Uterus (tissue), 4 donors: Measurements from ENCODE around the gene ADAMTS15. TPM values are rescaled to one million over a fixed set of nuclear protein-coding genes. Genes with fewer than 3 reads are reported as not detected.
A peak's percentile ranks its signal among the peaks of the same experiment; 100 is the strongest.

Experiments
- DNase-seq, 2 donors: peaks; one replicate each; pipeline ENCODE4 v3.0.0-alpha.2; 2019 to 2020
- H3K27ac ChIP-seq, 2 donors: fragments of 200-600 bp; sonication (generic); 1 replicate in 1 of 2; 2 replicates in 1 of 2; pipeline ENCODE4 v1.5.1; 2016 to 2018
- H3K27me3 ChIP-seq, 2 donors: fragments of 200-600 bp; sonication (generic); one replicate each; pipeline ENCODE4 v1.5.1; 2018 to 2019; ENCODE audit warnings: control low read depth in 1 of 2
- H3K36me3 ChIP-seq, 2 donors: fragments of 200-600 bp; sonication (generic); one replicate each; pipeline ENCODE4 v1.5.1; 2019; ENCODE audit warnings: control low read depth in 1 of 2
- H3K4me1 ChIP-seq, 2 donors: fragments of 200-600 bp; sonication (generic); one replicate each; pipeline ENCODE4 v1.5.1; 2018 to 2019; ENCODE audit warnings: control low read depth in 1 of 2
- H3K4me3 ChIP-seq, 2 donors: fragments of 200-600 bp; sonication (generic); 1 replicate in 1 of 2; 2 replicates in 1 of 2; pipeline ENCODE4 v1.5.1; 2018 to 2019; ENCODE audit warnings: mild to moderate bottlenecking in 1 of 2
- H3K9me3 ChIP-seq, 2 donors: fragments of 200-600 bp; sonication (generic); one replicate each; pipeline ENCODE4 v1.5.1; 2019; ENCODE audit warnings: control low read depth in 1 of 2
- POLR2A ChIP-seq, 2 donors: fragments of 450-650 bp; IDR thresholded peaks; one replicate each; pipeline ENCODE4 v1.6.1; 2016; ENCODE audit warnings: antibody characterized with exemption in 2 of 2, mild to moderate bottlenecking in 1 of 2, moderate library complexity in 1 of 2
- intact Hi-C: fragments of 100-400 bp; cut with DNase I; formaldehyde crosslinking; loops from one replicate; pipeline ENCODE4 v1.15.1; 2023; ENCODE audit warnings: low total_unique reads
- total RNA-seq, 4 donors: library from RNA; depleted of rRNA in 3 of 4; stranded (reverse); fragments of >200 nt in 3 of 4; gene quantifications; one replicate each; pipeline versions ENCODE4 v1.1.0 to v1.2.4, GENCODE V29; 2014 to 2023
- TF ChIP-seq, protein P1 (sequence below), 4 experiments: fragments of 200-600 bp in 2 of 4; fragments of 450-650 bp in 2 of 4; sonication (generic) in 2 of 4; IDR thresholded peaks; one replicate each; pipeline ENCODE4 v1.5.1; 2016 to 2019; ENCODE audit warnings: antibody characterized with exemption in 4 of 4, mild to moderate bottlenecking in 2 of 4, moderate library complexity in 1 of 4
- donor health status: DM: yes; HTN: yes; CAD: no.

ADAMTS15 gene
- total RNA-seq, 4 donors from 2014 or later, result 2.0 to 16.6 (median 6.1) TPM

DNA sequence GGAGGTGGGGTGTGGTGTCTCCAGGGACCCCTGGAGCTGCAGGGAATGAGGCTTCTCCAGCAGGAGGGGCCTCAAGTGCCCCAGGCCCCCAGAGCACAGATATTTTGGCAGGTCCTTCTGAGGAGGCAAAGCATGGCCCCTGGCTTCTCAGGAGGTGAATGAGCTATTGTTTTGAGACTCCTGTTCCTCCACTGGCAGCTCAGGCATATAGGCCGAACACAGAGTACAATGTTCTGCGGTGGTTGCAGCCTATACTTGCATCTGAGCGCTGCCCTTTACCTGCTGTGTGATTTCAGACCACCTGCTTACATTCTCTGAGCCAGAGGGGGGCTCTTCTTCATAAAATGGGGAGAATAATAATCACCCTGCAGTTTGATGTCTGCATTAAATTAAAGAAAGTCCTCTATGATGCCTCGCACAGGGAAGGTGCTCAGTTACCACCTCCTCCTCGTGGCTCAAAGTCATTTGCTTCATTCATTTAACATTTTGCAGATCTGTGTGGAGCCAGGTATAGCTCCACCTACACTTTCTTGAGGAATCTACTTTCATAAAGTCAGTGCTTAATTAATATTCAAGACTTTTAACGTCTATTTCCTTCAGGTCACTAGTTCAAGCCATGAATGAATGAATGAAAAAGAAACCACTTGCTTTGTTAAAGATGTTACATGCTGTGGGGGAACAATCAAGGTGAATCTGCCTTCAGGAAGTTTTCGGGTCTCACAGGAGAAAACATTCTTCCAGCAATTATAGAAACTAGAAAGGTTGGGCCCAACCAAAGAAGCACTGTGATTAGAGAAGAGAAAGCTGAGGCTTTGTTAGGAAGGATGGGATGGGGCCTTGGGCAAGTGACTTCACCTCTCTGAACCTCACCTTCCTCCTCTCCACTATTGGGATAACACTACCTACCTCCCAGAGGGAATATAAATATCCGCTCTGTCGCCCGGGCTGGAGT is 68.4 kb downstream of the ADAMTS15 start:
- TF ChIP-seq, protein P1, sequence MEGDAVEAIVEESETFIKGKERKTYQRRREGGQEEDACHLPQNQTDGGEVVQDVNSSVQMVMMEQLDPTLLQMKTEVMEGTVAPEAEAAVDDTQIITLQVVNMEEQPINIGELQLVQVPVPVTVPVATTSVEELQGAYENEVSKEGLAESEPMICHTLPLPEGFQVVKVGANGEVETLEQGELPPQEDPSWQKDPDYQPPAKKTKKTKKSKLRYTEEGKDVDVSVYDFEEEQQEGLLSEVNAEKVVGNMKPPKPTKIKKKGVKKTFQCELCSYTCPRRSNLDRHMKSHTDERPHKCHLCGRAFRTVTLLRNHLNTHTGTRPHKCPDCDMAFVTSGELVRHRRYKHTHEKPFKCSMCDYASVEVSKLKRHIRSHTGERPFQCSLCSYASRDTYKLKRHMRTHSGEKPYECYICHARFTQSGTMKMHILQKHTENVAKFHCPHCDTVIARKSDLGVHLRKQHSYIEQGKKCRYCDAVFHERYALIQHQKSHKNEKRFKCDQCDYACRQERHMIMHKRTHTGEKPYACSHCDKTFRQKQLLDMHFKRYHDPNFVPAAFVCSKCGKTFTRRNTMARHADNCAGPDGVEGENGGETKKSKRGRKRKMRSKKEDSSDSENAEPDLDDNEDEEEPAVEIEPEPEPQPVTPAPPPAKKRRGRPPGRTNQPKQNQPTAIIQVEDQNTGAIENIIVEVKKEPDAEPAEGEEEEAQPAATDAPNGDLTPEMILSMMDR (IDR thresholded peaks at IDR 0.05), result no peak
- no peak for TF ChIP-seq POLR2A (IDR thresholded peaks at IDR 0.05)
- no peaks in the 10 kb centered on the region for H3K36me3 ChIP-seq
- DNase-seq, result no peak
- H3K9me3 ChIP-seq, result no peaks in the 10 kb centered on the region
- H3K4me1 ChIP-seq, result peaks cover 1 to 4% of the 10 kb centered on the region in 2 donors
- intact Hi-C loops, result no loop called here
- no peak overlapping the region for H3K27ac ChIP-seq
- H3K27me3 ChIP-seq, result no peaks in the 10 kb centered on the region
- H3K4me3 ChIP-seq, result no peak overlapping the region

DNA sequence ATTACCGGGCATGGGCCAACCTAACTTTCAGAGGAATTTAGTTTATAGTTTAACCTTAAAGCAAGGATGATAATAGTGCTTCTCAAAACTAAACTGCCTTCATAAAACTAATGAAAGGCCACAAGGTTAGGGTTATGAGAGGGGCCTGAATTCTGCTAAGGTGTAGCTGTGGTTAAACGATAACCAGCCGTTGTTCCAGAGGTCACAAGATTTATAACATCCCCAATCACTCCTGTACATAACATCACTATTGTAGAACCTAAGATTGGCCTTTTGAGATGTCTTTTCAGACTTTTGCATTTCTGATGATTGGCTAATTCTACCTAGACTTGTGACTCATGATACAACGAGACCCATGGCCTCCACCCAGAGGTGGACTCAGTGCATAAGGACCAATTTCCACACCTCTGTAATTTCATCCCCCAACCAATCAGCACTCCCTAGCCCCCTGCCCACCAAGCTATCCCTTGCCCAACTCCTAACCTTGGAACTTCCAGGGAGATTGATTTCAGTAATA is 69.8 kb downstream of the ADAMTS15 start:
- intact Hi-C loops, result no loop called here
- no peak for TF ChIP-seq POLR2A (IDR thresholded peaks at IDR 0.05)
- TF ChIP-seq, protein P1 (IDR thresholded peaks at IDR 0.05), result no peak
- H3K36me3 ChIP-seq, result no peaks in the 10 kb centered on the region
- no peaks in the 10 kb centered on the region for H3K27me3 ChIP-seq
- H3K27ac ChIP-seq, result no peak overlapping the region
- H3K4me3 ChIP-seq, result no peak overlapping the region
- no peaks in the 10 kb centered on the region for H3K9me3 ChIP-seq
- H3K4me1 ChIP-seq, result peaks cover 4 to 6% of the 10 kb centered on the region in 2 donors
- no peak for DNase-seq

DNA sequence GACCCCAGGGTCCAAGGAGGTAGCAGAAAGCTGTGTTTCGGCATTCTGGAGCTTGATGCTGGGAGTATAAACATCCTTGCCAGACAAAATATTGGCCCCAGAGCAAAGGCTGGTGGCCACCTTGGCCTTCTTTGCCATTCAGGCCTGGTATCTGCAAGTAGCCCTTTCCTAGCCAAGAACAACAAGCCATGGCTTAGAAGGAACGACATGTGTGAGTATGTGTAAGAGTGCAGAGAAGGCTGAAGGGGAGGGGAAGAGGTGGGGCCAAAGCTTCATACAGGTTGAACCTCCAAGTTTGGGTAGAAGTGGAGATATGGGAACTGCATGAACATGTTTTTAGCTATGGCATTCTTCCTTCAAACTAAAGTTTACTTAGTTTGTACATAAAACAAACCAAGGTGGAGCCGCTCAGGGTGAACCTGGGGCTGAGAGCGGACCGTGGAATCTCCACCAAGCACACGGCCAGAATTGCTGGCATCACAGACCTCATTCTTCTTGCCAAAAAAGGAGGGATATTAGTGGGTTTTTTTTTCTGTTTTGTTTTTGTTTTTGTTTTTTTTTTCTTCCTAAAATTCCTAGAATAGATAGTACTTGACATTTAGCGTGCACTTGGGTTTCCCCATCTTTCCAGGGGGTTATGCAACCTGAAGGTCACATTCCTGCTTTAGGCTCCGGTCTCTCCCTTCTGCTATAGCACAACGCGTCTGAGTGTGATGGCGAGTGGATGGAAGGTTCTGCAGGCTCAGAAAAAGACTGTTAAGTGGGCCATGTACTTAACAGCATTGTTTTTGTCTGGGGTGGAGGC is 70.9 kb downstream of the ADAMTS15 start:
- Histone ChIP-seq H3K9me3 (no peaks in the 10 kb centered on the region), H3K4me1 (peaks cover 4 to 6% of the 10 kb centered on the region in 2 donors), H3K36me3 (no peaks in the 10 kb centered on the region), H3K4me3 (no peak overlapping the region), H3K27ac (peak overlapping the region; percentile 65 to 90), H3K27me3 (no peaks in the 10 kb centered on the region)
- intact Hi-C loops, result no loop called here
- TF ChIP-seq, protein P1 (IDR thresholded peaks at IDR 0.05), result no peak
- TF ChIP-seq POLR2A (IDR thresholded peaks at IDR 0.05), result no peak
- no peak for DNase-seq

DNA sequence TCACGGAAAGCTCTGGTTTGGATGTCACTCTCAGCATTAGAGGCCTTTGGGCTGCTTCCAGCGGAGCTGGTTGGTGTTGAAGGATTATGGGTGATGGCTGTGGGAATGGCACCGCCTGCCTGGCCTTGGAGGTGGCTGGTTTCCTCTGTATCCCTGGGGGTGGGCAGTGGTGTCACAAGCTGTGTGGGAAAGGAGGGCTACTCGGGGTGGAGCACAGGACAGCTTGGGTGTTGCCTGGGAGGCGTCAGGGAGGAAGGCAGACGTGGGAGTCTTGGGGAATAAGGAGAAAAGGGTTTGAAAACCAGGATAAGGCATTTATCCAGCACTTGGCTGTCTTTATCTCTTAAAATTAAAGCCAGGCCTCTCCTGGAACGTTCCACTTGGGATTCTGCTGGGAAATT is 71.8 kb downstream of the ADAMTS15 start:
- Histone ChIP-seq H3K36me3 (no peaks in the 10 kb centered on the region), H3K9me3 (no peaks in the 10 kb centered on the region), H3K4me3 (no peak overlapping the region), H3K27me3 (no peaks in the 10 kb centered on the region), H3K4me1 (peaks cover 4 to 6% of the 10 kb centered on the region in 2 donors), H3K27ac (peak overlapping the region; percentile 65 to 90)
- TF ChIP-seq, protein P1 (IDR thresholded peaks at IDR 0.05), result no peak
- TF ChIP-seq POLR2A (IDR thresholded peaks at IDR 0.05), result no peak
- DNase-seq, result peak; percentile 31 to 43
- intact Hi-C loops, result no loop called here
